GM19328 (cell line): ENCODE results near the gene FSTL1.

Source experiments
- ATAC-seq: cut with Tn5 transposase; IDR thresholded peaks from one replicate; pipeline ENCODE4 v1.9.1; 2021; ENCODE audit warnings: mild to moderate bottlenecking, moderate library complexity; ENCODE audit not compliant: unreplicated experiment

FSTL1 gene

GRCh38 chr3:120364101-120364500 lies 86.7 kb downstream of the FSTL1 start:
- no peak for ATAC-seq

- no peak for ATAC-seq
Measured at GRCh38 chr3:120357807-120358206, 93.0 kb downstream of the FSTL1 start.

- ATAC-seq, result no peak
Measured at GRCh38 chr3:120355486-120355885, 95.3 kb downstream of the FSTL1 start.

GRCh38 chr3:120353463-120353862 lies 97.3 kb downstream of the FSTL1 start:
- ATAC-seq, result no peak

- ATAC-seq, result no peak
Measured at GRCh38 chr3:120352017-120352416, 98.8 kb downstream of the FSTL1 start.

GRCh38 chr3:120350401-120350941 lies 100.3 kb downstream of the FSTL1 start:
- ATAC-seq, result no peak

GRCh38 chr3:120349855-120350125 lies 101.0 kb downstream of the FSTL1 start:
- no peak for ATAC-seq

- ATAC-seq, result peak; percentile 90
Measured at GRCh38 chr3:120348991-120349854, 101.6 kb downstream of the FSTL1 start, which contains the start of gene LRRC58. LRRC58 (minus strand) TSS chr3:120349354; CDS start chr3:120349243, 111 bp downstream.

- ATAC-seq, result peak; percentile 44
Measured at GRCh38 chr3:120348065-120348990, 102.5 kb downstream of the FSTL1 start.

GRCh38 chr3:120344349-120344748 lies 106.4 kb downstream of the FSTL1 start:
- no peak for ATAC-seq
